ENCODE results near the gene SLC2A9. TPM values are rescaled to one million over a fixed set of nuclear protein-coding genes. Genes with fewer than 3 reads are reported as not detected.

Gene SLC2A9
- total and polyA plus RNA-seq, 7 experiments from 2014 or later: 0.36 to 9.6 (median 3.3) TPM

DNA sequence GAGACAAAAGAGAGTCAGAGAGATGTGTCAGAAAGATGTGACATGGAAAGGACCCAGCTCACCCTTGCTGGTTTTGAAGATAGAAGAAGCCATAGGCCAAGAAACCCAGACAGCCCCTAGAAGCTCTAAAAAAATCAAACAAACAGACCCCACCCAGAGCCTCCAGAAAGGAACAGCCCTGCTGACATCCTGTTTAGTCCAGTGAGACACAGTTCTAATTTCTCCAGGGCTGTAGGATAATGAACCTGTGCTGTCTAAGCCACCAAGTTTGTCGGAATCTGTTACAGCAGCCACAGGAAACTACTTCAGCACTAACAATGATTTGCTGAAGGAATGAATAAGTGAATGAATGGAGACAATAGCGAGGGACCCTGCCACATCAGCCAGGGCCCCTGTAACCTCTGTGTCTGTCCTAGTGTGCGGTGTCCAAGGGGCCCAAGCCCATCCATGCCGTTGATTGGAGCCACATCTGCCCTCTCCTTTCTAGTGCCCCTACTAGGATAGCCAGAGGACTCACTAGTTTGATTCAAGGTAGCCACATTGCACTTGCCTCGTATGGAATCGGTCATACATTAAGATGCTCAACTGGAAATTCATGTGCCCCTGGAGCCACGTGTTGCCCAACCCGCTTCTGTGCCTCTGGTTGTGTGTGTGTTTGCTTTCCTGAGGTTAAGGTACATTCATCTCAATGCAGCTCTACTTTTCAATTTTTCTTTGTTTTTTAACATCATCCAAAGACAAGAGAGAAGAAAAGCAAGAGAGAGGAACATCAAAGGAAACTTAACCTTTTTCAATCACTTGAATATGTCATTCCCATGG lies 32.5 kb upstream of the SLC2A9 start:
- no peak overlapping the region for H3K27ac ChIP-seq (ENCODE audit: low read depth, low read length)

DNA sequence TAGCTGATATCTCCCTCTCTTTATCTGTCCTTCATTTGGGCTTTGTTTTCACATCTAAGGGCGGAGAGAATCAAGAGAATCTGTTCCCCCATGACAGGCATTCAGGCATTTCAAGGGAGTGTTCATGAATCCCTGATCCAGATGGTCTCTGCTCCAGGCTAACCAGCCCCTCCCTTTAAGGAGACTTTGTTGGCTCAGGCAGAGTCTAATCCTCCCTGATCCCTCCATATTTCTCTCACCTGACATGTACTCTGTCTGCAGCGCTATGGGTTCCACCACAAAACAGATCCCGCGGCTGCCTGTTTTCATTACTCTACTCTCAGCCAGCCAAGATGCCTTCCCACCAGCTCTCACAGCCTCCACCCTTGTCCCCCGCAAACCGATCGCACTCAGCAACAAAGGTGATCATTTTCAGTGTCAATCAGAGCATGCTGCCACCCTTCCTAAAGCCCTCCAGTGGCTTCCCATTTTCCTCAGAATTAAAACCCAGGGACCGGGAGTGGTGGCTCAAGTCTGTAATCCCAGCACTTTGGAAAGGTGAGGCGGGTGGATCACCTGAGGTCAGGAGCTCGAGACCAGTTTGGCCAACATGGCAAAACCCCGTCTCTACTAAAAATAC lies 30.3 kb upstream of the SLC2A9 start:
- H3K27me3 ChIP-seq (ENCODE audit: control insufficient read depth in 2 of 2, insufficient read depth in 2 of 2, low read length in 2 of 2): no peaks in the 10 kb centered on the region
- H3K36me3 Mint-ChIP-seq: peaks cover 3 to 44% (median 19%) of the 10 kb centered on the region in 5 donors
- peak overlapping the region in 1 of 9 donors; percentile 42 for H3K27ac Mint-ChIP-seq
- H3K36me3 ChIP-seq (ENCODE audit: control insufficient read depth in 2 of 3, insufficient read depth in 3 of 3, low read length in 3 of 3): no peaks in the 10 kb centered on the region
- POLR2A ChIA-PET: no interaction called here
- intact Hi-C loops (cut with micrococcal nuclease): no loop called here
- ATAC-seq (no peak), DNase-seq (no peak)
- no peaks in the 10 kb centered on the region for H3K27me3 Mint-ChIP-seq
- H3K27ac ChIP-seq (ENCODE audit: low read depth, low read length): no peak overlapping the region
- peak overlapping the region in 1 of 10 donors; percentile 54 for H3K4me3 Mint-ChIP-seq
- H3K4me1 ChIP-seq (ENCODE audit: control insufficient read depth in 2 of 2, insufficient read depth in 2 of 2, low read length in 2 of 2): no peaks in the 10 kb centered on the region
- no peaks in the 10 kb centered on the region for H3K9me3 ChIP-seq (ENCODE audit: control insufficient read depth in 2 of 3, low read length in 3 of 3)
- peaks cover 3 to 21% (median 11%) of the 10 kb centered on the region in 7 donors for H3K4me1 Mint-ChIP-seq
- CTCF ChIA-PET: no interaction called here
- no peak overlapping the region for H3K4me3 ChIP-seq (ENCODE audit: low read length)
- H3K9me3 Mint-ChIP-seq: peaks cover 0 to 4% (median 0%) of the 10 kb centered on the region in 11 donors

More for the DNA sequence above, 32.5 kb upstream of the SLC2A9 start:
- ATAC-seq: no peak
- Mint-ChIP-seq H3K27ac (peak overlapping the region in 2 of 9 donors; percentile 64 to 78), H3K27me3 (no peaks in the 10 kb centered on the region), H3K9me3 (peaks cover 0 to 4% (median 0%) of the 10 kb centered on the region in 11 donors), H3K36me3 (peaks cover 3 to 59% (median 24%) of the 10 kb centered on the region in 5 donors), H3K4me3 (peak overlapping the region in 1 of 10 donors; percentile 13), H3K4me1 (peaks cover 3 to 12% (median 9%) of the 10 kb centered on the region in 7 donors)
- no peaks in the 10 kb centered on the region for H3K4me1 ChIP-seq (ENCODE audit: control insufficient read depth in 2 of 2, insufficient read depth in 2 of 2, low read length in 2 of 2)
- intact Hi-C loops (cut with micrococcal nuclease): no loop called here
- no peaks in the 10 kb centered on the region for H3K36me3 ChIP-seq (ENCODE audit: control insufficient read depth in 2 of 3, insufficient read depth in 3 of 3, low read length in 3 of 3)
- CTCF ChIA-PET: interaction anchor here (1.1 kb wide), 1 partner anchor 14 kb away, joined by 3 read pairs; no protein-coding TSS in a partner anchor
- DNase-seq: no peak
- POLR2A ChIA-PET: no interaction called here
- H3K27me3 ChIP-seq (ENCODE audit: control insufficient read depth in 2 of 2, insufficient read depth in 2 of 2, low read length in 2 of 2): no peaks in the 10 kb centered on the region
- H3K4me3 ChIP-seq (ENCODE audit: low read length): no peak overlapping the region
- H3K9me3 ChIP-seq (ENCODE audit: control insufficient read depth in 2 of 3, low read length in 3 of 3): no peaks in the 10 kb centered on the region

DNA sequence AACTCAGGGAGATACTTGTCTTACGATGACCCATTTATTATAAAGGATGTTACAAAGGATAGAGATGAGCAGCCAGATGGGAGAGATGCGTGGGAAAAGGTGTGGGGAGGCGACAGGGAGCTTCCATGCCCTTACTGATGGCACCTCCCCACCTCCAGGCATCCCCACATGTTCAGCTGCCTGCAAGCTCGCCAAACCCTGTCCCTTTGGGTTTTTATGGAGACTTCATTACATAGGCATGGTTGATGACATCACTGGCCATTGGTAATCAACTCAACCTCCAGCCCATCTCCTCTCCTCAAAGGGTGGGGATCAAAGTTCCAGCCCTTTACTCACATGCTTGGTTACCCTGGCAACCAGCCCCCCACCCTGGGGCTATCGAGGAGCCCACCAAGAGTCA lies 29.4 kb upstream of the SLC2A9 start:
- Histone ChIP-seq H3K27ac (ENCODE audit: low read depth, low read length) (no peak overlapping the region), H3K27me3 (ENCODE audit: control insufficient read depth in 2 of 2, insufficient read depth in 2 of 2, low read length in 2 of 2) (no peaks in the 10 kb centered on the region), H3K9me3 (ENCODE audit: control insufficient read depth in 2 of 3, low read length in 3 of 3) (no peaks in the 10 kb centered on the region), H3K4me1 (ENCODE audit: control insufficient read depth in 2 of 2, insufficient read depth in 2 of 2, low read length in 2 of 2) (no peaks in the 10 kb centered on the region), H3K36me3 (ENCODE audit: control insufficient read depth in 2 of 3, insufficient read depth in 3 of 3, low read length in 3 of 3) (no peaks in the 10 kb centered on the region), H3K4me3 (ENCODE audit: low read length) (no peak overlapping the region)
- POLR2A ChIA-PET: interaction anchor here (0.5 kb wide), 1 partner anchor 427 kb away, joined by 3 read pairs; no protein-coding TSS in a partner anchor
- Mint-ChIP-seq H3K4me1 (peaks cover 3 to 21% (median 11%) of the 10 kb centered on the region in 7 donors), H3K36me3 (peaks cover 1 to 36% (median 17%) of the 10 kb centered on the region in 5 donors), H3K27me3 (no peaks in the 10 kb centered on the region), H3K27ac (peak overlapping the region in 1 of 9 donors; percentile 46), H3K9me3 (peaks cover 0 to 4% (median 0%) of the 10 kb centered on the region in 11 donors), H3K4me3 (no peak overlapping the region)
- ATAC-seq (no peak), DNase-seq (no peak)
- CTCF ChIA-PET: no interaction called here
- intact Hi-C loops (cut with micrococcal nuclease): no loop called here

DNA sequence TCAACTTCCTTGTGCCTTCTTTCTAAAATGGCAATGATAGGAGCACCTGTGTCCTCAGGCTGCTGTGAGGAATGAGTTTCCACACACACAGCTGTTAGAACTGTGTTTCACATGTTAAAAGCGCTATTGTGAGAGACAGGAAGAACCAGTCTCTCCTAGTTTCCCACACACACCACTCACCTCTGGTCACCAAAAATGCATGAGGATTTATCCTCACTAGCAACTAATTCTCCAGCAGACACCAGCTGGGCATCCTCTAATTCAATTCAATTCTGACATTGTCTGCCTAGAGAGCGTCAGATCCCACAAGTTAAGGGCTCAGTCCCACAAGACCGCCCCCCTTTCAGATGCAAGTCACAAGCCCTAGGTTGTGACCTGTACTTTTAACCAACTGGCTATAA lies 29.0 kb upstream of the SLC2A9 start:
- ATAC-seq: no peak
- Mint-ChIP-seq H3K4me3 (no peak overlapping the region), H3K36me3 (peaks cover 0 to 32% (median 14%) of the 10 kb centered on the region in 5 donors), H3K4me1 (peaks cover 3 to 21% (median 11%) of the 10 kb centered on the region in 7 donors), H3K9me3 (peaks cover 0 to 4% (median 0%) of the 10 kb centered on the region in 11 donors), H3K27ac (peak overlapping the region in 2 of 9 donors; percentile 33 to 46), H3K27me3 (no peaks in the 10 kb centered on the region)
- ChIA-PET POLR2A (interaction anchor here (0.5 kb wide), 1 partner anchor 427 kb away, joined by 3 read pairs; no protein-coding TSS in a partner anchor), CTCF (no interaction called here)
- H3K27me3 ChIP-seq (ENCODE audit: control insufficient read depth in 2 of 2, insufficient read depth in 2 of 2, low read length in 2 of 2): no peaks in the 10 kb centered on the region
- DNase-seq: no peak
- H3K4me1 ChIP-seq (ENCODE audit: control insufficient read depth in 2 of 2, insufficient read depth in 2 of 2, low read length in 2 of 2): no peaks in the 10 kb centered on the region
- H3K27ac ChIP-seq (ENCODE audit: low read depth, low read length): no peak overlapping the region
- no peaks in the 10 kb centered on the region for H3K36me3 ChIP-seq (ENCODE audit: control insufficient read depth in 2 of 3, insufficient read depth in 3 of 3, low read length in 3 of 3)
- no peaks in the 10 kb centered on the region for H3K9me3 ChIP-seq (ENCODE audit: control insufficient read depth in 2 of 3, low read length in 3 of 3)
- intact Hi-C loops (cut with micrococcal nuclease): no loop called here
- H3K4me3 ChIP-seq (ENCODE audit: low read length): no peak overlapping the region

DNA sequence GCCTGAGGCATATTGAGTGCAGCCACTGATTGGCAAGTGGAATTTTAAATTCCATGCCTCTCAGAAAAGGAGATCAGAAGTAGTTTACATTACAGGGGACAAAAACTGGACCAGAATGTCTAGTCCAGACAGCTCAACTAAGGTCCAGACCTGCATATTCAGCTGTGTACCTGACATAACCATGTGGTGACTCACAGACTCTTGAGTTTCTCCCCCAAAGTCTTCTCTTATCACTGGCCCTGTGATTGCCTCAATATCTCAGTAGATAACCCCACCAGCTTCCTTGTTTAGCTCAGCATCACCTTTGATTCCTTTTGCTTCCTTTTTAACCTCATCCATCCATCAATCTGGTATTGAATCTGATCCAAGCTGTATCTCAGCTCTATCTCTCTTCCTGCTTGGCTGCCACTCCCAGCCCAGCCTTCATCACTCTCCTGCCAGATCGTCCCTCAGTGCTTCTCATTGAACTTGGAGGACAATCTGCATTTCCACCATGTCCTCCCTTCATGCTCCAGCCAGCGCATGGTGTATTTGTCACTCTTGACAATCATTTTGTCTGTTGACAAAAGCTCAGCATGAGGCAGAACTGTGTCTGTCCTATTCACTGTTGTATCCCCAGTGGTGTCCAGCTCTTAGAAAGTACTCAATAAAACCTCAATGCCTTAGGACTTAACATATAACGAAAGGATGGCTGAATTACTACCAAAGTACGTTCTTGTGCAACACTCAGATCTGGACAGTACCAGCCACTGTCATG lies 27.8 kb upstream of the SLC2A9 start:
- Histone ChIP-seq H3K27me3 (ENCODE audit: control insufficient read depth in 2 of 2, insufficient read depth in 2 of 2, low read length in 2 of 2) (no peaks in the 10 kb centered on the region), H3K4me1 (ENCODE audit: control insufficient read depth in 2 of 2, insufficient read depth in 2 of 2, low read length in 2 of 2) (no peaks in the 10 kb centered on the region), H3K9me3 (ENCODE audit: control insufficient read depth in 2 of 3, low read length in 3 of 3) (no peaks in the 10 kb centered on the region), H3K4me3 (ENCODE audit: low read length) (no peak overlapping the region), H3K27ac (ENCODE audit: low read depth, low read length) (no peak overlapping the region), H3K36me3 (ENCODE audit: control insufficient read depth in 2 of 3, insufficient read depth in 3 of 3, low read length in 3 of 3) (peaks cover 0 to 3% (median 0%) of the 10 kb centered on the region in 3 experiments)
- CTCF ChIA-PET: no interaction called here
- H3K4me3 Mint-ChIP-seq: no peak overlapping the region
- peak overlapping the region in 2 of 9 donors; percentile 15 to 28 for H3K27ac Mint-ChIP-seq
- peaks cover 0 to 6% (median 0%) of the 10 kb centered on the region in 11 donors for H3K9me3 Mint-ChIP-seq
- peaks cover 0 to 37% (median 16%) of the 10 kb centered on the region in 5 donors for H3K36me3 Mint-ChIP-seq
- peaks cover 3 to 23% (median 11%) of the 10 kb centered on the region in 7 donors for H3K4me1 Mint-ChIP-seq
- POLR2A ChIA-PET: no interaction called here
- intact Hi-C loops (cut with micrococcal nuclease): no loop called here
- H3K27me3 Mint-ChIP-seq: no peaks in the 10 kb centered on the region
- DNase-seq (no peak), ATAC-seq (no peak)

DNA sequence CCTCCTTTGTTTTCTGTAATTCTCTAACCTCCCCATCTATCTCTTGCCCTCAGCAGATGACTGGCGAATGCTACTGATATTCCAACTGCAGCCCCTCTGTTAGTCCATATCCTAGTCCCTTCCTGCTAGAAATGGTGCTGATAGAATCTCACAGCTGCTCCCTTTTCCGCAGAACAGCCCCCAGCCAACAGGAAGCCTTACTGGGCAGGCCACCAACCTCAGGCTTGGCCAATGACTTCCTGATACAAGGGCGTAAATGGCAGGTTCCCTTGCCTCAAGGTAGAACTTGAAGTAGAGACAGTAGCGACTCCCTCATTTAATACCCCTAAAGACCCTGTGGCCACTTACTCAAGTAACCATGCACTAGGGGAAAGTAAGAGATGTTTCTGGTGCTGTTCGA lies 26.7 kb upstream of the SLC2A9 start:
- DNase-seq (no peak), ATAC-seq (no peak)
- H3K36me3 Mint-ChIP-seq: peaks cover 0 to 47% (median 16%) of the 10 kb centered on the region in 5 donors
- H3K4me3 Mint-ChIP-seq: peak overlapping the region in 1 of 10 donors; percentile 9
- POLR2A ChIA-PET: no interaction called here
- H3K27ac Mint-ChIP-seq: no peak overlapping the region
- intact Hi-C loops (cut with micrococcal nuclease): no loop called here
- peaks cover 0 to 23% (median 9%) of the 10 kb centered on the region in 7 donors for H3K4me1 Mint-ChIP-seq
- H3K9me3 ChIP-seq (ENCODE audit: control insufficient read depth in 2 of 3, low read length in 3 of 3): no peaks in the 10 kb centered on the region
- H3K4me3 ChIP-seq (ENCODE audit: low read length): no peak overlapping the region
- H3K27ac ChIP-seq (ENCODE audit: low read depth, low read length): no peak overlapping the region
- H3K27me3 ChIP-seq (ENCODE audit: control insufficient read depth in 2 of 2, insufficient read depth in 2 of 2, low read length in 2 of 2): no peaks in the 10 kb centered on the region
- no peaks in the 10 kb centered on the region for H3K27me3 Mint-ChIP-seq
- H3K4me1 ChIP-seq (ENCODE audit: control insufficient read depth in 2 of 2, insufficient read depth in 2 of 2, low read length in 2 of 2): no peaks in the 10 kb centered on the region
- H3K36me3 ChIP-seq (ENCODE audit: control insufficient read depth in 2 of 3, insufficient read depth in 3 of 3, low read length in 3 of 3): peaks cover 0 to 9% (median 0%) of the 10 kb centered on the region in 3 experiments
- CTCF ChIA-PET: no interaction called here
- peaks cover 0 to 15% (median 4%) of the 10 kb centered on the region in 11 donors for H3K9me3 Mint-ChIP-seq
